NCI-H146 treated with DMSO at 0.1 percent for 48 hours (cell line): ENCODE results near the gene MAU2.
"Not testable (repeated sequence)": the region's sequence is repeated elsewhere in the genome, so short reads cannot be mapped to it uniquely, and the experiment has no call there.

ENCODE experiments used
- DNase-seq: peaks from one replicate; lab custom pipeline; 2025; ENCODE audit not compliant: unreplicated experiment; lab: John Stamatoyannopoulos, UW

MAU2 gene

GRCh38 chr19:19345970-19346369, 25.3 kb downstream of the MAU2 start:
- no peak for DNase-seq

GRCh38 chr19:19347401-19348110, 26.9 kb downstream of the MAU2 start:
- DNase-seq: no peak

GRCh38 chr19:19348266-19348665, 27.6 kb downstream of the MAU2 start:
- DNase-seq: no peak

- DNase-seq: no peak
These were observed 28.7 kb downstream of the MAU2 start for GRCh38 chr19:19349365-19349764.

- DNase-seq: not testable (repeated sequence)
These were observed 30.1 kb downstream of the MAU2 start for GRCh38 chr19:19350756-19351155.

GRCh38 chr19:19352823-19353222, 32.2 kb downstream of the MAU2 start:
- no peak for DNase-seq

- no peak for DNase-seq
These were observed 33.4 kb downstream of the MAU2 start for GRCh38 chr19:19354007-19354406.

- no peak for DNase-seq
These were observed 34.3 kb downstream of the MAU2 start for GRCh38 chr19:19354932-19355331.

- no peak for DNase-seq
These were observed 35.0 kb downstream of the MAU2 start for GRCh38 chr19:19355606-19356139.

GRCh38 chr19:19356500-19356899, 35.9 kb downstream of the MAU2 start:
- DNase-seq: no peak

GRCh38 chr19:19356901-19357566, 36.4 kb downstream of the MAU2 start:
- DNase-seq: no peak

- DNase-seq: peak; percentile 71
These were observed 40.5 kb downstream of the MAU2 start for GRCh38 chr19:19361075-19361594.

GRCh38 chr19:19362075-19362474, 41.4 kb downstream of the MAU2 start:
- no peak for DNase-seq

GRCh38 chr19:19366434-19367396, 46.1 kb downstream of the MAU2 start:
- DNase-seq: peak; percentile 78

GRCh38 chr19:19368087-19368486, 47.5 kb downstream of the MAU2 start:
- no peak for DNase-seq

- no peak for DNase-seq
These were observed 50.4 kb downstream of the MAU2 start for GRCh38 chr19:19371059-19371458.

- peak; percentile 48 for DNase-seq
These were observed 52.2 kb downstream of the MAU2 start for GRCh38 chr19:19372656-19373416.

- DNase-seq: no peak
These were observed 58.9 kb downstream of the MAU2 start for GRCh38 chr19:19379527-19379926.

- not testable (repeated sequence) for DNase-seq
These were observed 59.7 kb downstream of the MAU2 start for GRCh38 chr19:19380316-19380715.
